Brain microvascular endothelial cell (primary cell): ENCODE results near the gene ZKSCAN5.
A peak's percentile ranks its signal among the peaks of the same experiment; 100 is the strongest.

Source experiments
- DNase-seq: peaks from one replicate; pipeline ENCODE4 v3.0.0-alpha.2; 2020
- H3K27ac ChIP-seq: fragments of 250-450 bp; sonication (Bioruptor Pico); 2 replicates; pipeline ENCODE4 v1.5.1; 2020; ENCODE audit warnings: mild to moderate bottlenecking, moderate library complexity
- H3K27me3 ChIP-seq: fragments of 250-450 bp; sonication (Bioruptor Pico); replicated peaks from 2 replicates; pipeline ENCODE4 v1.5.1; 2020; ENCODE audit warnings: mild to moderate bottlenecking
- H3K36me3 ChIP-seq: fragments of 250-450 bp; sonication (Bioruptor Pico); replicated peaks from 2 replicates; pipeline ENCODE4 v1.5.1; 2020; ENCODE audit warnings: mild to moderate bottlenecking
- H3K4me3 ChIP-seq: 2 replicates; pipeline ENCODE4 v1.5.1; 2011; ENCODE audit warnings: low read depth, mild to moderate bottlenecking, control low read depth, low read length, moderate library complexity
- in situ Hi-C: cut with HindIII; loops from 2 replicates; pipeline ENCODE4 v1.10.0; 2017; ENCODE audit warnings: low sequenced_read_pairs, low pct_ligation_motif_present
- TF ChIP-seq, protein P1 (sequence below): IDR thresholded peaks from 2 replicates; pipeline ENCODE4 v1.5.1; 2011; ENCODE audit warnings: low read depth, mild to moderate bottlenecking, moderate library complexity, low read length, control low read depth, inconsistent platforms; ENCODE audit errors: missing control alignments

Gene ZKSCAN5

DNA sequence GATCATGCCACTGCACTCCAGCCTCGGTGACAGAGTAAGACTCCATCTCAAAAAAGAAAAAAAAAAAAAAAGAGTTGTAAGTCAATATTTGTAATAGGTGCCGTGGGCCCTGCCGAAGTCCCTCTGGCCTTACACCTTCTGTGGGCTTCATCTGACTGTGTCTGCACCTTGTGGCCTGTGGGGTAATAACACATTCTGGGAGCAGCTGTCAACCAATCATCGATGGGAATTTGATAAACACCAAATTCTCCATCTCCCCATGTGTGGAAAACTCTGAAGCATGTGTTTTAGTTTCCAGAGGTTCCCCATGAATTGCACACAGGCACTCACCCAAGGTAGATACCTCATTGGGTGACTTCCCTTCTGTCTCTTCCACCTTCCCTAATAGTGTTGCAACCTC, 15.2 kb upstream of the ZKSCAN5 start:
- Histone ChIP-seq H3K4me3 (no peak overlapping the region), H3K36me3 (peaks cover 40% of the 10 kb centered on the region), H3K27ac (no peak overlapping the region), H3K27me3 (no peaks in the 10 kb centered on the region)
- DNase-seq = no peak
- TF ChIP-seq, protein P1, sequence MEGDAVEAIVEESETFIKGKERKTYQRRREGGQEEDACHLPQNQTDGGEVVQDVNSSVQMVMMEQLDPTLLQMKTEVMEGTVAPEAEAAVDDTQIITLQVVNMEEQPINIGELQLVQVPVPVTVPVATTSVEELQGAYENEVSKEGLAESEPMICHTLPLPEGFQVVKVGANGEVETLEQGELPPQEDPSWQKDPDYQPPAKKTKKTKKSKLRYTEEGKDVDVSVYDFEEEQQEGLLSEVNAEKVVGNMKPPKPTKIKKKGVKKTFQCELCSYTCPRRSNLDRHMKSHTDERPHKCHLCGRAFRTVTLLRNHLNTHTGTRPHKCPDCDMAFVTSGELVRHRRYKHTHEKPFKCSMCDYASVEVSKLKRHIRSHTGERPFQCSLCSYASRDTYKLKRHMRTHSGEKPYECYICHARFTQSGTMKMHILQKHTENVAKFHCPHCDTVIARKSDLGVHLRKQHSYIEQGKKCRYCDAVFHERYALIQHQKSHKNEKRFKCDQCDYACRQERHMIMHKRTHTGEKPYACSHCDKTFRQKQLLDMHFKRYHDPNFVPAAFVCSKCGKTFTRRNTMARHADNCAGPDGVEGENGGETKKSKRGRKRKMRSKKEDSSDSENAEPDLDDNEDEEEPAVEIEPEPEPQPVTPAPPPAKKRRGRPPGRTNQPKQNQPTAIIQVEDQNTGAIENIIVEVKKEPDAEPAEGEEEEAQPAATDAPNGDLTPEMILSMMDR = no peak
- in situ Hi-C loops = no loop called here

DNA sequence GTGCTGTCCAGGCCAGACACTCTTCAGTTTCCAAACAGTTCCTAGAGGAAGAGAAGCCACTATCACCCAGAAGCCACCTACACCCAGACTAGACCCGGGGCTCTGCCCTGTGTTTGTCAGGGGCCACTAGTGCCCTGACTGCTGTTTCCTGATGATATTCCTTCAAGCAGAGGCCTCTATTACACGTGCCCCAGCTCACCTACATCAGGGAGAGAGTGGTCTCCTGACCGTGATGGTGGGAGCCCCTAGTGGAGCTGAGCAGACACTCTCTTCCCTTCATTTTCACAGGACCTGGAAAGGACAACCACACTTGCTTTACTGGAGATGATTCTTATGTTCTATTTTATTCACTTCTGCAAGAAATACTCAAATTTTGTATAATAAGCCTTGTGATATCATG, 13.6 kb upstream of the ZKSCAN5 start:
- TF ChIP-seq, protein P1 = no peak
- peaks cover 50% of the 10 kb centered on the region for H3K36me3 ChIP-seq

DNA sequence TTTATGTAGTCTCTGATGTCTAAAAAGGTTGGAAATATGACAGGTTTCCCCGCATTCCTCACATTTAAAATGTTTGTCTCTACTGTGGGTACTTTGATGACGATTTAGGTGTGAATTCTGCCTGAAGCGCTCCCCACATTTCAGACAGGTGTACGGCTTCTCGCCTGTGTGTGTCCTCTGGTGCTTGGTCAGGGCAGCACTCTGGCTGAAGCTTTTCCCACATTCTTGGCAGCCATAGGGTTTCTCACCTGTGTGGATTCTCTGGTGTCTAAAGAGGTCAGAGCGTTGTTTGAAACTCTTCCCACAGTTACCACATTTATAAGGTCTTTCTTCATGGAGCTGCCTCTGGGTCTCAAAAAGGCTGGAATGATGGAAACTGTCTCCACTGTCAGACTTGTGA, 10.6 kb upstream of the ZKSCAN5 start:
- Histone ChIP-seq H3K36me3 (peaks cover 45% of the 10 kb centered on the region), H3K27me3 (no peaks in the 10 kb centered on the region), H3K27ac (no peak overlapping the region), H3K4me3 (no peak overlapping the region)
- in situ Hi-C loops = no loop called here
- TF ChIP-seq, protein P1 = no peak
- DNase-seq = no peak

More for the DNA sequence above, 13.6 kb upstream of the ZKSCAN5 start:
- Histone ChIP-seq H3K4me3 (no peak overlapping the region), H3K27ac (no peak overlapping the region), H3K27me3 (no peaks in the 10 kb centered on the region)
- in situ Hi-C loops = no loop called here
- DNase-seq = no peak

DNA sequence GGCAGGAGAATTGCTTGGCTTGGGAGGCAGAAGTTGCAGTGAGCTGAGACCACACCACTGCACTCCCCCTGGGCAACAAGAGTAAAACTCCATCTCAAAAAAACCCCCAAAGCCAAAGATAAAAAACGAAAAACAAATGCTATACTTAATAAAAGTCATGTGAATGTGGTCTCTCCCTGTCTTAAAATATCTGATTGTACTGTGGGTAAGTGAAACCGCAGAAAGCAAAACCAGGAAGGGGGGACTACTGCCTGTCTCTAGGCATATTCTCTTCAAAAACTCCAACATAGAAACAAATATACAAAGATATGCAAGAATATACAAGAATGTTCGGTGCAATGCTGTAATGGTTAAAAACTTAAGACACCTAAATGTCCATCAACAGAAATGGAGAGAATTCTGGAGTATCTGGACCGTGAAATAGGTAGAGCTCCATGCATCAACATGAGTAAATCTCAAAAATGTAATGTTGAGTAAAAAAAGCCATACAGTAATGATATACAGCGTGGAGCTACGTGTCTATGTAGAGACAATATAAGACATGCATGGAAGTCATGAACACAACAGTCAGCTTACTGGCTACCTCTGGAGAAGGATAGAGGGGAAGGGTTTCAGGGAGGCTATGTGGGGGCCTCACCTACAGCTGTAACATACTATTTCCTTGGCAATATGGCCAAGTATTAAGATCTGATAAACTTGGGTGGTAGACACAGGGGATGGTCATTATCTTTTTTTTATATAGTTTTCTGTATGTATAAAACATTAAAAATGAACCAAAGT, 6.5 kb upstream of the ZKSCAN5 start:
- in situ Hi-C loops = no loop called here
- no peaks in the 10 kb centered on the region for H3K27me3 ChIP-seq
- H3K36me3 ChIP-seq = peaks cover 35% of the 10 kb centered on the region
- H3K4me3 ChIP-seq = peak overlapping the region; percentile 78
- TF ChIP-seq, protein P1 = no peak
- no peak for DNase-seq
- H3K27ac ChIP-seq = no peak overlapping the region

DNA sequence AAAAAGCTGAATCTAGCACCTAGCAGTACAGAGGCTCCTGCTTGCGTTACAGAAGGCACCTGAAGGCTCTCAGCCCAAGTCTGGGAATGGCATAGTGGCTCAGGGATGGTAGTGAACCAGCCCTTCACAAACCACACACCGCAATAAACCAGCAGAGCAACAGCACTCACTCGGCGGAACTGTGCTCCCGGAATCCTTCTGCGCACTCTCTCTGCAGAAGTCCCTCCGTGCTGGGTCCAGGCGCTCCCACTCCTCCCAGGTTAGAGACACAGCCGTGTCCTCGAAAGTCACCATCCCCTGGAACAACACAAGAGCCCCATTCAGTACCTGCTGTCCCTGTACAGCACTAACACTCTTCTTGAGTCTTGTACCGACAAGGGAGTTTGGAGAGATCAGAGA, 5.9 kb upstream of the ZKSCAN5 start:
- no peak for DNase-seq
- Histone ChIP-seq H3K27me3 (no peaks in the 10 kb centered on the region), H3K36me3 (peaks cover 29% of the 10 kb centered on the region), H3K27ac (no peak overlapping the region), H3K4me3 (peak overlapping the region; percentile 78)
- TF ChIP-seq, protein P1 = no peak
- in situ Hi-C loops = no loop called here

DNA sequence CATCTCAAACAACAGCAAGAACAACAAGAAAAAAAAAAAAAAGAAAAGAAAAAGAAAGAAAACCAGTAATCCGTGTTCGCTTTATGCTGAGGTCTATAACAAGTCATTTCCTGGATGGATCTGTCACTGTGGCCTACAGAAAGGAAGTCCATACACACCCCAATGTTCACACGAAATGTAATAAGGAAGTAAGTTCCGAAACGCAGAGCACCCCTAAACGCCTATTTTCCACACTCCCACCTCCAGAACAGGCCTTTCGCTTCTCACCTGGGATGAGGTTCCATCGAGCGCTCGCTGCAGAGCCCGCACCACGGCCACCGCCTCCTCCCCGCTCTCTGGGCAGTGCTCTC, 5.1 kb upstream of the ZKSCAN5 start:
- TF ChIP-seq, protein P1 = no peak
- in situ Hi-C loops = no loop called here
- H3K27me3 ChIP-seq = no peaks in the 10 kb centered on the region
- H3K4me3 ChIP-seq = peak overlapping the region; percentile 78
- no peak for DNase-seq
- H3K36me3 ChIP-seq = peaks cover 21% of the 10 kb centered on the region
- peak overlapping the region; percentile 89 for H3K27ac ChIP-seq
